Mesothelial cell of epicardium (in vitro differentiated cells): ENCODE data around the gene GPATCH2L. TPM values are rescaled to one million over a fixed set of nuclear protein-coding genes. Genes with fewer than 3 reads are reported as not detected.

Source experiments
- DNase-seq, 2 experiments: peaks; one replicate each; pipeline ENCODE4 v3.0.0; 2021; ENCODE audit warnings: low spot score in 2 of 2; ENCODE audit not compliant: unreplicated experiment in 2 of 2
- H3K27ac Mint-ChIP-seq: 2 replicates; pipeline ENCODE4 v1.8.0; 2021; ENCODE audit warnings: mixed read lengths
- H3K27me3 Mint-ChIP-seq: 2 replicates; pipeline ENCODE4 v1.8.0; 2021; ENCODE audit warnings: low read depth, mixed read lengths
- H3K36me3 Mint-ChIP-seq: 2 replicates; pipeline ENCODE4 v1.8.0; 2021; ENCODE audit warnings: mixed read lengths
- H3K4me1 Mint-ChIP-seq: 2 replicates; pipeline ENCODE4 v1.8.0; 2021; ENCODE audit warnings: mixed read lengths
- H3K4me3 Mint-ChIP-seq: 2 replicates; pipeline ENCODE4 v1.8.0; 2021; ENCODE audit warnings: mild to moderate bottlenecking, moderate library complexity, mixed read lengths
- H3K9me3 Mint-ChIP-seq: 2 replicates; pipeline ENCODE4 v1.8.0; 2021; ENCODE audit warnings: mixed read lengths
- CTCF ChIP-seq: fragments of 200-600 bp; sonication (generic); IDR thresholded peaks from one replicate; pipeline ENCODE4 v1.5.0; 2021; ENCODE audit warnings: antibody characterized with exemption; ENCODE audit not compliant: unreplicated experiment
- total RNA-seq: library from RNA; stranded (reverse); gene quantifications from 3 replicates; pipeline ENCODE4 v1.2.1, GENCODE V29; 2021

The GPATCH2L gene
- total RNA-seq, 1 donor from 2014 or later = 83.1 TPM

- Mint-ChIP-seq H3K4me3 (no peak overlapping the region), H3K9me3 (no peaks in the 10 kb centered on the region), H3K27me3 (peaks cover 19% of the 10 kb centered on the region), H3K36me3 (no peaks in the 10 kb centered on the region), H3K27ac (no peak overlapping the region), H3K4me1 (no peaks in the 10 kb centered on the region)
- no peak for DNase-seq
- TF ChIP-seq CTCF = no peak
Observed at GRCh38 chr14:76260749-76261148, 109.0 kb downstream of the GPATCH2L start.

GRCh38 chr14:76261371-76261811, 109.7 kb downstream of the GPATCH2L start:
- no peak for TF ChIP-seq CTCF
- Mint-ChIP-seq H3K4me1 (no peaks in the 10 kb centered on the region), H3K27ac (no peak overlapping the region), H3K4me3 (no peak overlapping the region), H3K36me3 (no peaks in the 10 kb centered on the region), H3K9me3 (no peaks in the 10 kb centered on the region), H3K27me3 (peaks cover 26% of the 10 kb centered on the region)
- DNase-seq = no peak

- H3K4me1 Mint-ChIP-seq = no peaks in the 10 kb centered on the region
Observed at GRCh38 chr14:76262641-76263040, 110.9 kb downstream of the GPATCH2L start.

More at GRCh38 chr14:76262641-76263040, 110.9 kb downstream of the GPATCH2L start:
- no peak for DNase-seq
- Mint-ChIP-seq H3K27ac (no peak overlapping the region), H3K4me3 (no peak overlapping the region), H3K9me3 (no peaks in the 10 kb centered on the region), H3K27me3 (peaks cover 26% of the 10 kb centered on the region), H3K36me3 (no peaks in the 10 kb centered on the region)
- TF ChIP-seq CTCF = no peak

Other genes with a start within 250 kb of the GPATCH2L start
- 62.0 to 66.4 TPM (median 65.2 TPM) in 3 replicates for gene TGFB3, start 169.9 kb upstream of the GPATCH2L start, total RNA-seq
- gene IFT43, start 166.2 kb upstream of the GPATCH2L start, total RNA-seq = 39.8 to 46.0 TPM (median 43.4 TPM) in 3 replicates
- 0.14 to 0.22 TPM (median 0.16 TPM) in 3 replicates for gene ESRRB, start 224.2 kb downstream of the GPATCH2L start, total RNA-seq